DOHH2 (cell line): ENCODE measurements around the gene ABHD12B.

Source experiments
- H3F3A ChIP-seq: fragments of 200-600 bp; sonication (generic), shearing (Covaris generic); 2 replicates; pipeline ENCODE4 v1.6.0; 2016; ENCODE audit warnings: antibody characterized with exemption, mild to moderate bottlenecking; ENCODE audit not compliant: control insufficient read depth, insufficient read depth
- H3K27ac ChIP-seq: fragments of 200-600 bp; sonication (generic); 2 replicates; pipeline ENCODE4 v1.5.1; 2014; ENCODE audit warnings: low read depth, mild to moderate bottlenecking, low read length, moderate library complexity
- H3K27me3 ChIP-seq: fragments of 200-600 bp; sonication (generic); 2 replicates; pipeline ENCODE4 v1.6.1; 2014; ENCODE audit warnings: mild to moderate bottlenecking, low read length, mixed read lengths; ENCODE audit not compliant: control insufficient read depth
- H3K36me3 ChIP-seq: fragments of 200-600 bp; sonication (generic); 2 replicates; pipeline ENCODE4 v1.6.1; 2014; ENCODE audit warnings: mild to moderate bottlenecking, low read length, moderate library complexity, mixed read lengths; ENCODE audit not compliant: control insufficient read depth
- H3K4me1 ChIP-seq: fragments of 200-600 bp; sonication (generic); 2 replicates; pipeline ENCODE4 v1.6.1; 2014; ENCODE audit warnings: mild to moderate bottlenecking, low read length, mixed read lengths; ENCODE audit not compliant: control insufficient read depth
- H3K4me2 ChIP-seq: fragments of 200-600 bp; sonication (generic); 2 replicates; pipeline ENCODE4 v1.6.0; 2014; ENCODE audit warnings: mild to moderate bottlenecking, low read length, moderate library complexity
- H3K4me3 ChIP-seq: fragments of 200-600 bp; sonication (generic); 2 replicates; pipeline ENCODE4 v1.5.1; 2014; ENCODE audit warnings: mild to moderate bottlenecking, low read length, mixed read lengths
- H3K79me2 ChIP-seq: fragments of 200-600 bp; sonication (generic); 2 replicates; pipeline ENCODE4 v1.6.1; 2014; ENCODE audit warnings: mild to moderate bottlenecking, low read length, mixed read lengths; ENCODE audit not compliant: control insufficient read depth
- H3K9me2 ChIP-seq: fragments of 200-600 bp; sonication (generic); replicated peaks from 2 replicates; pipeline ENCODE4 v1.6.1; 2014; ENCODE audit warnings: mild to moderate bottlenecking, low read length, mixed read lengths; ENCODE audit not compliant: control insufficient read depth
- H3K9me3 ChIP-seq: fragments of 200-600 bp; sonication (generic); 2 replicates; pipeline ENCODE4 v1.6.1; 2014; ENCODE audit warnings: antibody characterized with exemption, low read length, mixed read lengths; ENCODE audit not compliant: control insufficient read depth, insufficient read depth
- H4K20me1 ChIP-seq: fragments of 200-600 bp; sonication (generic); 2 replicates; pipeline ENCODE4 v1.6.0; 2014; ENCODE audit warnings: low read depth, mild to moderate bottlenecking, antibody characterized with exemption, low read length, moderate library complexity; ENCODE audit not compliant: control insufficient read depth, insufficient read depth
- CTCF ChIP-seq: fragments of 200-600 bp; sonication (generic); IDR thresholded peaks from one replicate; pipeline ENCODE4 v1.5.1; 2014; ENCODE audit warnings: antibody characterized with exemption, mild to moderate bottlenecking, low read depth, low read length; ENCODE audit not compliant: poor library complexity, severe bottlenecking
- EZH2phosphoT487 ChIP-seq: fragments of 200-600 bp; sonication (generic); IDR thresholded peaks from 2 replicates; pipeline ENCODE4 v1.6.1; 2017; ENCODE audit warnings: borderline replicate concordance, mild to moderate bottlenecking, antibody characterized with exemption, low read length, moderate library complexity, mixed read lengths

The ABHD12B gene

GRCh38 chr14:50897658-50898175, 25.9 kb downstream of the ABHD12B start:
- Histone ChIP-seq H3K4me1 (peaks cover 14% of the 10 kb centered on the region), H3K4me3 (no peak overlapping the region), H3K36me3 (no peaks in the 10 kb centered on the region), H3K9me2 (no peaks in the 10 kb centered on the region), H3K9me3 (no peaks in the 10 kb centered on the region), H4K20me1 (no peaks in the 10 kb centered on the region), H3K79me2 (no peaks in the 10 kb centered on the region), H3K4me2 (no peak overlapping the region), H3K27ac (no peak overlapping the region), H3F3A (no peaks in the 10 kb centered on the region), H3K27me3 (no peaks in the 10 kb centered on the region)
- TF ChIP-seq CTCF (no peak), EZH2phosphoT487 (no peak)

- H3K36me3 ChIP-seq, result no peaks in the 10 kb centered on the region
- H3K27ac ChIP-seq, result no peak overlapping the region
- H3K27me3 ChIP-seq, result no peaks in the 10 kb centered on the region
- H3K4me3 ChIP-seq, result no peak overlapping the region
- no peaks in the 10 kb centered on the region for H3F3A ChIP-seq
- H3K79me2 ChIP-seq, result no peaks in the 10 kb centered on the region
- H3K4me2 ChIP-seq, result peak overlapping the region; percentile 13; the same call in 1 of the 2 replicates
- no peaks in the 10 kb centered on the region for H3K9me3 ChIP-seq
- TF ChIP-seq EZH2phosphoT487 (no peak), CTCF (no peak)
- H4K20me1 ChIP-seq, result no peaks in the 10 kb centered on the region
- H3K4me1 ChIP-seq, result peaks cover 14% of the 10 kb centered on the region
- H3K9me2 ChIP-seq, result no peaks in the 10 kb centered on the region
These were observed 29.5 kb downstream of the ABHD12B start for GRCh38 chr14:50901361-50901760.

- no peaks in the 10 kb centered on the region for H3K9me3 ChIP-seq
- H3K4me1 ChIP-seq, result peaks cover 14% of the 10 kb centered on the region
- no peaks in the 10 kb centered on the region for H3K27me3 ChIP-seq
- H3K4me3 ChIP-seq, result no peak overlapping the region
- H3K27ac ChIP-seq, result no peak overlapping the region
- H3K4me2 ChIP-seq, result no peak overlapping the region
- H3F3A ChIP-seq, result no peaks in the 10 kb centered on the region
- no peaks in the 10 kb centered on the region for H4K20me1 ChIP-seq
- no peaks in the 10 kb centered on the region for H3K79me2 ChIP-seq
- no peaks in the 10 kb centered on the region for H3K36me3 ChIP-seq
- TF ChIP-seq EZH2phosphoT487, result no peak
- TF ChIP-seq CTCF, result no peak
- no peaks in the 10 kb centered on the region for H3K9me2 ChIP-seq
These were observed 32.9 kb downstream of the ABHD12B start for GRCh38 chr14:50904719-50905118.
